ENCODE measurements around the gene AKAP13. TPM values are rescaled to one million over a fixed set of nuclear protein-coding genes. Genes with fewer than 3 reads are reported as not detected.

AKAP13 gene
- polyA plus RNA-seq, 1 of the 3 experiments (the other 2 are of a cell fraction), result 8.4 TPM

GRCh38 chr15:85514413-85514812 lies 134.0 kb downstream of the AKAP13 start (continued):
- no peak for TF ChIP-seq USF1 (IDR thresholded peaks at IDR 0.05; ENCODE audit: borderline replicate concordance, low read depth)

DNA sequence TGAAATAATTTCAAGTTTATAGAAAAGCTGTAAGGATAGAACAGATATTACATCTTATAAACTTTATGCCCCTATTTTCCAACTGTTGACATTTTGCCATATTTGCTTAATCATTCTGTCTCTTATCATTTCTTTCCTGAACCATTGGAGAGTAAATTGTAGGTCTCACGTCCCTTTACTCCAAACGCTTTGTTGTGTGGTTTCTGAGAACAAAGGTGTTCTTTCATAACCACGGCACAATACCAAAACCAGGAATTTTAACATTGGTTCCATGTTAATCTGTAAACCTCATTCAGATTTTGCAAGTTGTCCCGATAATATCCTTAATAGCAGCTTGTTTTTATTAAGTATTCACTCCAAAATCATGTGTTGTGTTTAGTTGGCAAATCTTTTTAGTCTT lies 134.8 kb downstream of the AKAP13 start:
- 90% methylated on average over 4 of the region's 4 CpGs for WGBS (ENCODE audit: low lambda C conversion rate)
- Histone ChIP-seq H3K4me2 (no peak overlapping the region), H3K9ac (no peak overlapping the region), H3K36me3 (replicated peaks in 1 of 2; ENCODE audit: control insufficient read depth in 1 of 2, insufficient read depth in 2 of 2, low read length in 1 of 2) (no peaks in the 10 kb centered on the region), H3K9me2 (no peaks in the 10 kb centered on the region), H3K27ac (ENCODE audit: low read depth in 2 of 2, low read length in 1 of 2) (no peak overlapping the region), H3K4me3 (ENCODE audit: low read depth in 2 of 2, low read length in 1 of 2) (no peak overlapping the region), H3K4me1 (ENCODE audit: control insufficient read depth in 1 of 2, insufficient read depth in 2 of 2, low read depth in 1 of 2, low read length in 1 of 2) (no peaks in the 10 kb centered on the region; a peak in 1 of 4 replicates), H3K79me2 (ENCODE audit: insufficient read depth) (peaks cover 53% of the 10 kb centered on the region), H3K9me3 (no peaks in the 10 kb centered on the region), H4K20me1 (ENCODE audit: insufficient read depth) (peaks cover 8% of the 10 kb centered on the region; the same call in 1 of the 2 replicates), H3F3A (replicated peaks; ENCODE audit: insufficient read depth) (no peaks in the 10 kb centered on the region), H3K27me3 (ENCODE audit: insufficient read depth) (no peaks in the 10 kb centered on the region), H2AFZ (ENCODE audit: low read depth) (no peak overlapping the region)
- DNase-seq, result no peak
- TF ChIP-seq FOSL2 (IDR thresholded peaks at IDR 0.05; ENCODE audit: borderline replicate concordance, low read depth), result no peak
- no peak for TF ChIP-seq MEF2A (IDR thresholded peaks at IDR 0.05; ENCODE audit: borderline replicate concordance, low read depth)
- TF ChIP-seq MAX (IDR thresholded peaks at IDR 0.05; ENCODE audit: low read depth), result no peak
- no peak for TF ChIP-seq TEAD4 (IDR thresholded peaks at IDR 0.05; ENCODE audit: borderline replicate concordance, insufficient read depth)
- TF ChIP-seq RAD21 (IDR thresholded peaks at IDR 0.05; ENCODE audit: low read length), result no peak
- TF ChIP-seq IRF3 (IDR thresholded peaks at IDR 0.05; ENCODE audit: low read depth, low read length), result no peak
- TF ChIP-seq, protein P1, sequence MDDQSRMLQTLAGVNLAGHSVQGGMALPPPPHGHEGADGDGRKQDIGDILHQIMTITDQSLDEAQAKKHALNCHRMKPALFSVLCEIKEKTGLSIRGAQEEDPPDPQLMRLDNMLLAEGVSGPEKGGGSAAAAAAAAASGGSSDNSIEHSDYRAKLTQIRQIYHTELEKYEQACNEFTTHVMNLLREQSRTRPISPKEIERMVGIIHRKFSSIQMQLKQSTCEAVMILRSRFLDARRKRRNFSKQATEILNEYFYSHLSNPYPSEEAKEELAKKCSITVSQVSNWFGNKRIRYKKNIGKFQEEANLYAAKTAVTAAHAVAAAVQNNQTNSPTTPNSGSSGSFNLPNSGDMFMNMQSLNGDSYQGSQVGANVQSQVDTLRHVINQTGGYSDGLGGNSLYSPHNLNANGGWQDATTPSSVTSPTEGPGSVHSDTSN (IDR thresholded peaks at IDR 0.05), result no peak
- ChIA-PET POLR2A (no interaction called here), CTCF (interaction anchor here (1.0 to 1.4 kb wide), 3 partner anchors 11 to 560 kb away, joined by 3 to 4 read pairs (median 4); no protein-coding TSS in a partner anchor)

GRCh38 chr15:85517086-85517485 lies 136.7 kb downstream of the AKAP13 start:
- Histone ChIP-seq H4K20me1 (ENCODE audit: insufficient read depth) (0 out of 2 replicates have a peak, but pooled peaks cover 2% of the 10 kb centered on the region), H3K27me3 (ENCODE audit: insufficient read depth) (no peaks in the 10 kb centered on the region), H3K4me1 (ENCODE audit: control insufficient read depth in 1 of 2, insufficient read depth in 2 of 2, low read depth in 1 of 2, low read length in 1 of 2) (no peaks in the 10 kb centered on the region; a peak in 1 of 4 replicates), H3K4me2 (no peak overlapping the region), H3F3A (replicated peaks; ENCODE audit: insufficient read depth) (no peaks in the 10 kb centered on the region), H3K36me3 (replicated peaks in 1 of 2; ENCODE audit: control insufficient read depth in 1 of 2, insufficient read depth in 2 of 2, low read length in 1 of 2) (peaks cover 3 to 4% of the 10 kb centered on the region in 2 experiments), H3K9ac (no peak overlapping the region), H3K79me2 (ENCODE audit: insufficient read depth) (peaks cover 40% of the 10 kb centered on the region), H2AFZ (ENCODE audit: low read depth) (no peak overlapping the region), H3K4me3 (ENCODE audit: low read depth in 2 of 2, low read length in 1 of 2) (no peak overlapping the region), H3K9me2 (no peaks in the 10 kb centered on the region), H3K9me3 (no peaks in the 10 kb centered on the region), H3K27ac (ENCODE audit: low read depth in 2 of 2, low read length in 1 of 2) (no peak overlapping the region)
- 98% methylated on average over 1 of the region's 1 CpG for WGBS (ENCODE audit: low lambda C conversion rate)
- no peak for DNase-seq
- ChIA-PET POLR2A (no interaction called here), CTCF (interaction anchor here (1.1 kb wide), 1 partner anchor 221 kb away, joined by 4 read pairs; no protein-coding TSS in a partner anchor)
- TF ChIP-seq MAX (IDR thresholded peaks at IDR 0.05; ENCODE audit: low read depth) (no peak), EP300 (IDR thresholded peaks at IDR 0.05; ENCODE audit: borderline replicate concordance in 1 of 2, low read depth in 1 of 2, low read length in 1 of 2) (no peak), USF2 (IDR thresholded peaks at IDR 0.05; ENCODE audit: borderline replicate concordance, low read depth, low read length) (no peak), ELF1 (IDR thresholded peaks at IDR 0.05) (no peak), FOXM1 (IDR thresholded peaks at IDR 0.05; ENCODE audit: low read depth) (no peak), REST (IDR thresholded peaks at IDR 0.05; ENCODE audit: low read depth, low read length) (no peak), NRF1 (IDR thresholded peaks at IDR 0.05; ENCODE audit: low read depth, low read length) (no peak), JUND (IDR thresholded peaks at IDR 0.05) (no peak), TCF12 (IDR thresholded peaks at IDR 0.05) (no peak)
- TF ChIP-seq, protein P1 (IDR thresholded peaks at IDR 0.05), result no peak

Data from SK-N-SH (cell line).